ENCODE data around the gene ARHGAP26. TPM values are rescaled to one million over a fixed set of nuclear protein-coding genes. Genes with fewer than 3 reads are reported as not detected.
"Not testable (repeated sequence)": the region's sequence is repeated elsewhere in the genome, so short reads cannot be mapped to it uniquely, and the experiment has no call there.

Gene ARHGAP26
- total RNA-seq, 4 donors from 2014 or later = 22.3 to 40.7 (median 28.2) TPM

DNA sequence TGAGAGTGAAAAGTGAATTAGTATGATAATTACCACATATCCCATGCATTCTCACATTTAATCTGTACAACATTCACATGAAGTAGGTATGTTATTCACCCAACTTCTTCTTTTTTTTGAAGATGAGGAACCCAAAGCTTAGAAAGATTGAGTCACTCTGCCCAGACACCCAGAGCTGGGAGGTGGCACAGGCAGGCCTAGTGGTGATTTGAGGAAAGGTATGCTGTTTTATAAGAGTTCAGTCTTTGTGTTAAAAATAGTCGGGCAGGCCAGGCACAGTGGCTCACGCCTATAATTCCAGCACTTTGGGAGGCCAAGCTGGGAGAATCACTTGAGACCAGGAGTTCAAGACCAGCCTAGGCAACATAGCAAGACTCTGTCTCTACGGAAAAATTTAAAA is 348.0 kb downstream of the ARHGAP26 start:
- WGBS = 88% methylated on average over 3 of the region's 3 CpGs
- H3K9me3 ChIP-seq = no peaks in the 10 kb centered on the region
- H3K4me3 ChIP-seq = no peak overlapping the region
- H3K4me1 ChIP-seq = peaks cover 0 to 9% (median 7%) of the 10 kb centered on the region in 4 donors
- intact Hi-C loops (cut with DNase I) = no loop called here
- TF ChIP-seq, protein P1, sequence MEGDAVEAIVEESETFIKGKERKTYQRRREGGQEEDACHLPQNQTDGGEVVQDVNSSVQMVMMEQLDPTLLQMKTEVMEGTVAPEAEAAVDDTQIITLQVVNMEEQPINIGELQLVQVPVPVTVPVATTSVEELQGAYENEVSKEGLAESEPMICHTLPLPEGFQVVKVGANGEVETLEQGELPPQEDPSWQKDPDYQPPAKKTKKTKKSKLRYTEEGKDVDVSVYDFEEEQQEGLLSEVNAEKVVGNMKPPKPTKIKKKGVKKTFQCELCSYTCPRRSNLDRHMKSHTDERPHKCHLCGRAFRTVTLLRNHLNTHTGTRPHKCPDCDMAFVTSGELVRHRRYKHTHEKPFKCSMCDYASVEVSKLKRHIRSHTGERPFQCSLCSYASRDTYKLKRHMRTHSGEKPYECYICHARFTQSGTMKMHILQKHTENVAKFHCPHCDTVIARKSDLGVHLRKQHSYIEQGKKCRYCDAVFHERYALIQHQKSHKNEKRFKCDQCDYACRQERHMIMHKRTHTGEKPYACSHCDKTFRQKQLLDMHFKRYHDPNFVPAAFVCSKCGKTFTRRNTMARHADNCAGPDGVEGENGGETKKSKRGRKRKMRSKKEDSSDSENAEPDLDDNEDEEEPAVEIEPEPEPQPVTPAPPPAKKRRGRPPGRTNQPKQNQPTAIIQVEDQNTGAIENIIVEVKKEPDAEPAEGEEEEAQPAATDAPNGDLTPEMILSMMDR (IDR thresholded peaks at IDR 0.05) = no peak
- TF ChIP-seq POLR2AphosphoS5 (IDR thresholded peaks at IDR 0.05) (no peak), POLR2A (IDR thresholded peaks at IDR 0.05; ENCODE audit: low read depth) (no peak)
- no peak overlapping the region for H3K27ac ChIP-seq (replicated peaks in 1 of 4)
- DNase-seq (ENCODE audit: extremely low spot score) = no peak
- no peaks in the 10 kb centered on the region for H3K27me3 ChIP-seq
- H3K36me3 ChIP-seq = peaks cover 0 to 3% (median 0%) of the 10 kb centered on the region in 4 donors

DNA sequence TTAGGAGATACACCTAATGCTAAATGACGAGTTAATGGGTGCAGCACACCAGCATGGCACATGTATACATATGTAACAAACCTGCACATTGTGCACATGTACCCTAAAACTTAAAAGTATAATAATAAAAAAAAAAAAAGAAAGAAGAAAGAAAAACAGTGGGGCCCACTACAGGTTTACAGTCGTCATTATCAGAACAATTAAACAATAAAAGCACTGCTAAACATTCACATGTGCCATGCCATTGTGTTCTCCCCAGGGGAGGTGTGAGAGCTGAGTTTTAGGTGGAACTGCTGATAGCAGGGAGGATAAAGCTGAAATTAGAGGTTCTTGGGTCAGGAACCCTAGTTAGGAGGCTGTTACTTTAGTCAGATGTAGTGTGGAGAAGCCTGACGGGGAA is 348.6 kb downstream of the ARHGAP26 start:
- intact Hi-C loops (cut with DNase I); H3K27ac ChIP-seq (replicated peaks in 1 of 4); H3K4me3 ChIP-seq; H3K9me3 ChIP-seq; H3K4me1 ChIP-seq; DNase-seq (ENCODE audit: extremely low spot score); H3K36me3 ChIP-seq; H3K27me3 ChIP-seq: not testable (repeated sequence)
- WGBS = 95% methylated on average over 3 of the region's 3 CpGs

DNA sequence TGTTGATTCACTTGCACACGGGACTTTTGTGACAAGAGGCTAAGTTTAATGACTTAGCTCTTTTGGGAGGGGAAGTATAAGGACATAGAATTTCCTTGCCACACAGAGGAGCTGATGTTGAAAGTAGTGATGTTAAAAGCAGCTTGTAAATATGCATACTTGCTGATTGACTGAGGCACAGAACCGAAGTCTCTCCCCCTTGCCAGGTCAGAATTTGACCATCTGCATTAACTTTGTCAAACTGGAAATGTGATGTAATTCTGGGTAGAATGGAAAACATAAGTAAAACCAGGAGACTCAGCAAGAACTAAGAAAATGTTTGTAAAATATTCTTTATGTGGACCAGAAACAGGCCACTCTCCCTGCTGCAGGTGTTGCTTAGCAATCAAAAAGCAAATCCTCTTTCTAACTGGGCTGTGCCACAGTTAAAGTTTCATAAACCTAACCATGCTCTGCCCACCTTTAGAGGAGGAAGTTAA is 349.2 kb downstream of the ARHGAP26 start:
- no peak overlapping the region for H3K27ac ChIP-seq (replicated peaks in 1 of 4)
- DNase-seq (ENCODE audit: extremely low spot score) = no peak
- H3K4me1 ChIP-seq = peaks cover 0 to 8% (median 4%) of the 10 kb centered on the region in 4 donors
- peaks cover 0 to 3% (median 0%) of the 10 kb centered on the region in 4 donors for H3K36me3 ChIP-seq
- no peaks in the 10 kb centered on the region for H3K27me3 ChIP-seq
- WGBS = 63% methylated on average over 2 of the region's 2 CpGs
- no peaks in the 10 kb centered on the region for H3K9me3 ChIP-seq
- no peak for TF ChIP-seq POLR2AphosphoS5 (IDR thresholded peaks at IDR 0.05)
- TF ChIP-seq EP300 (IDR thresholded peaks at IDR 0.05) = no peak
- TF ChIP-seq, protein P1 (IDR thresholded peaks at IDR 0.05) = no peak
- TF ChIP-seq POLR2A (IDR thresholded peaks at IDR 0.05; ENCODE audit: low read depth) = no peak
- no peak overlapping the region for H3K4me3 ChIP-seq
- intact Hi-C loops (cut with DNase I) = no loop called here

DNA sequence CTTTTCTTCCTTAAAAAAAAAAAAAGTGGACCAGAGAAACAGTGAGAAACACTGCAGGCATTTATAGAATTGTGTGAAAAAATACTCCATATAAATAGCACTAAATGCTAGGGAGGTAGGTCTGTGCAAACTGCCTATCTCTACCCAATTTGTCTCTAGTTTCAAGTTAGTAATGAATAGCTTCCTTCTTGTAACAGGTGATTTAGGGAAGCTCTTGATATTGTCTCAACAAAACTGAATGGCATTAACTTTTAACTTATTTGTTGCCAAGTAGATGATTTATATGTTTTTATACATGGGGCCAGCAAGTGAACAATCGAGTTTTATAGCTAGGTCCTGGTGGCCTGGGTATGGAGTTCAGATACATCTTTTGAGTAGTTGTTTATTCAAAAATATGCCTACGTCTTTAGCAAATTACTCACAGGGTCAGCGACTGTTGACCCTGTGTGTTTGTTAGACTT is 349.7 kb downstream of the ARHGAP26 start:
- TF ChIP-seq EP300 (IDR thresholded peaks at IDR 0.05) (no peak), POLR2A (IDR thresholded peaks at IDR 0.05; ENCODE audit: low read depth) (no peak), POLR2AphosphoS5 (IDR thresholded peaks at IDR 0.05) (no peak)
- TF ChIP-seq, protein P1 (IDR thresholded peaks at IDR 0.05) = no peak
- Histone ChIP-seq H3K27me3 (no peaks in the 10 kb centered on the region), H3K4me1 (peaks cover 0 to 9% (median 6%) of the 10 kb centered on the region in 4 donors), H3K27ac (replicated peaks in 1 of 4) (no peak overlapping the region), H3K9me3 (no peaks in the 10 kb centered on the region), H3K36me3 (peaks cover 0 to 3% (median 0%) of the 10 kb centered on the region in 4 donors), H3K4me3 (no peak overlapping the region)
- 87% methylated on average over 3 of the region's 3 CpGs for WGBS
- intact Hi-C loops (cut with DNase I) = no loop called here
- no peak for DNase-seq (ENCODE audit: extremely low spot score)

DNA sequence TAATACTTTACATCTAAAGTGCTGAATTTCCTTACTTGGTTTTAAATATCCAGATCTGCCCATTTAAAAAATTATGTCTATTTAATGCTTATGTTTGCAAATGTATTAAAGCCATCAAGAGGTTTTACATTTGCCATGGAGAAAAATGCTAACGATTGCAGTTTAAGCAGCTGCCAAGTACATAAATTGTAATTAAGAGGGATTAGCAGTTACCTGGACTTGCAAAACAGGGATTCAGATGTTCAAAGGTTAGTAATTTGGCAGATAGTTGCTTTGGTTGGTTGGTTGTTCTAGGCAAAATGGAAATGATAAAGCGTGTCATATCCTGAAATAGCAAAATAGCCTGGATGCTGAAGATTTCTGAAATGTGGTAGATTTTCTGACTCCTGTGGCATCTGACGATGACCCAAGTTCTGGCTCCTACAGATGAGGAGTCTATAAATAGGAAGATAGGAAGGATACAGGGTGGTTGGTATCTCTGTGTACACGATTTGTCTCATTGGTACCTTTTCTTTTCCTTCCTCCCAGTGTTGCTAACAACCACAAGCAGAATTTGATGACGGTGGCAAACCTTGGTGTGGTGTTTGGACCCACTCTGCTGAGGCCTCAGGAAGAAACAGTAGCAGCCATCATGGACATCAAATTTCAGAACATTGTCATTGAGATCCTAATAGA is 350.4 kb downstream of the ARHGAP26 start:
- Histone ChIP-seq H3K9me3 (no peaks in the 10 kb centered on the region), H3K4me3 (no peak overlapping the region), H3K27ac (replicated peaks in 1 of 4) (no peak overlapping the region), H3K27me3 (no peaks in the 10 kb centered on the region), H3K4me1 (peaks cover 0 to 15% (median 6%) of the 10 kb centered on the region in 4 donors), H3K36me3 (peaks cover 0 to 3% (median 0%) of the 10 kb centered on the region in 4 donors)
- intact Hi-C loops (cut with DNase I) = no loop called here
- TF ChIP-seq POLR2A (IDR thresholded peaks at IDR 0.05; ENCODE audit: low read depth) (no peak), POLR2AphosphoS5 (IDR thresholded peaks at IDR 0.05) (no peak), EP300 (IDR thresholded peaks at IDR 0.05) (no peak)
- WGBS = 96% methylated on average over 5 of the region's 5 CpGs
- no peak for DNase-seq (ENCODE audit: extremely low spot score)
